HG03039 (cell line): ENCODE data around the gene GPR3.
A peak's percentile ranks its signal among the peaks of the same experiment; 100 is the strongest.

Experiments
- ATAC-seq: cut with Tn5 transposase; IDR thresholded peaks from one replicate; pipeline ENCODE4 v1.9.1; 2021; ENCODE audit warnings: mild to moderate bottlenecking, moderate library complexity; ENCODE audit not compliant: unreplicated experiment

Gene GPR3, protein sequence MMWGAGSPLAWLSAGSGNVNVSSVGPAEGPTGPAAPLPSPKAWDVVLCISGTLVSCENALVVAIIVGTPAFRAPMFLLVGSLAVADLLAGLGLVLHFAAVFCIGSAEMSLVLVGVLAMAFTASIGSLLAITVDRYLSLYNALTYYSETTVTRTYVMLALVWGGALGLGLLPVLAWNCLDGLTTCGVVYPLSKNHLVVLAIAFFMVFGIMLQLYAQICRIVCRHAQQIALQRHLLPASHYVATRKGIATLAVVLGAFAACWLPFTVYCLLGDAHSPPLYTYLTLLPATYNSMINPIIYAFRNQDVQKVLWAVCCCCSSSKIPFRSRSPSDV

GRCh38 chr1:27392096-27392777 is at the start of gene GPR3:
GPR3 (plus strand) TSS chr1:27392622; CDS start chr1:27393799, 1,177 bp downstream.
- peak; percentile 65 for ATAC-seq

DNA sequence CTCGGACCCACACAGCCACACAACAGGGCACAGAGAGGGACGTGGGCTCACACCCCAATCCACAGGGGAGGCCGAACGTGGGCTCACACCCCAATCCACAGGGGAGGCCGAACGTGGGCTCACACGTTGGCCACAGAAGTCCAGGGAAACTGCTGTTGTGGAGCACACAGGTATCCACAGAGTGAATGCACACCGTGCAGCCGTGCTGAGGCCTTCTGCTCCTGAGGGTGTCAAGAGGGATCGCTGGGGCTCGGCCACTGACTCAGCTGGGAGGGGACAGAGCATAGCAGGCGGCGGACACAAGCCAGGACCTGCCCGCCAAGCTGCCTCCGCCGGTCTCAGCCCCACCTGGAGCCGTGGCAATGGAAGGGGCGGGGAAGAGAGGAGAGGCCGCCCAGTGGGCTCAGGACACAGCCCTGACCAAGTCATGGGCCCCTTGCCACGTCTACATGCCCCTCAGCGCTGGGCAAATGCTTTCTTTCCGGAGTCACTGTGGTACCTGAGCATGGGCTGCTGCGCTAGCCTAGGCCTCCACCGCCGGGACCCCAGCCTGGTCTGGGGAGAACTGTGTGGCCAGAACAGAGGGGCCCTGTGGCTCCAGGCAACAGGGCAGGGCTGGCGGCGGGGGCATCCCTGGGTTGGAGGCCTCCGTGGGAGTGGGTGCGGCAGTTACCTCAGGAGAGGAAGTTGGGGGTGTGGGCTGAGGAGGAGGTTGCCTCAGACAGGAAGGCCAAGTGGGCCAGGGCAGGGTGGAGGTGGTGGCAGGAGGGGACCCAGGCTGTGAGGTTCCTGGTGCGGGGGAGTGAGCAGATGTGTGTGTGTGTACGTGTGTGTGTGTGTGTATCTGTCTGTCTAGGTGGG is 49.4 kb upstream of the GPR3 start:
- no peak for ATAC-seq

- no peak for ATAC-seq
These were observed 48.8 kb upstream of the GPR3 start for GRCh38 chr1:27343639-27344025.

DNA sequence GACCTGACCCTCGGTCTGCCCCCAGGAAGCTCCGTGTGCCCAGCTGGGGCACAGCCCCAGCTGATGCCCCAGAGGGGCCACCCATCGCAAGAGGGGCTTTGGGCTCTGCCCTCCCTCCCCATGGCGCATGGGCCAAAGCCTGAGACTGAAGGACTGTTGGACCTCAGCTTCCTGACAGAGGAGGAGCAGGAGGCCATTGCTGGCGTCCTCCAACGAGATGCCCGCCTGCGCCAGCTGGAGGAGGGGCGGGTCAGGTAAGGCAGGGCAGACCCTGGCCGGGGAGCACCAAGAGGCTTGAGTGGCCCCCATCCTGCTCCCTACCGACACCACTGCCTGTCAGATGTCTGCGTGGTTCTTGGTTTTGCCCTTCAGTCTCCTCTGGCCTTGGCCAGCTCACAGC is 47.1 kb upstream of the GPR3 start:
- ATAC-seq = no peak

GRCh38 chr1:27346357-27346756 is 46.1 kb upstream of the GPR3 start:
- ATAC-seq = no peak

DNA sequence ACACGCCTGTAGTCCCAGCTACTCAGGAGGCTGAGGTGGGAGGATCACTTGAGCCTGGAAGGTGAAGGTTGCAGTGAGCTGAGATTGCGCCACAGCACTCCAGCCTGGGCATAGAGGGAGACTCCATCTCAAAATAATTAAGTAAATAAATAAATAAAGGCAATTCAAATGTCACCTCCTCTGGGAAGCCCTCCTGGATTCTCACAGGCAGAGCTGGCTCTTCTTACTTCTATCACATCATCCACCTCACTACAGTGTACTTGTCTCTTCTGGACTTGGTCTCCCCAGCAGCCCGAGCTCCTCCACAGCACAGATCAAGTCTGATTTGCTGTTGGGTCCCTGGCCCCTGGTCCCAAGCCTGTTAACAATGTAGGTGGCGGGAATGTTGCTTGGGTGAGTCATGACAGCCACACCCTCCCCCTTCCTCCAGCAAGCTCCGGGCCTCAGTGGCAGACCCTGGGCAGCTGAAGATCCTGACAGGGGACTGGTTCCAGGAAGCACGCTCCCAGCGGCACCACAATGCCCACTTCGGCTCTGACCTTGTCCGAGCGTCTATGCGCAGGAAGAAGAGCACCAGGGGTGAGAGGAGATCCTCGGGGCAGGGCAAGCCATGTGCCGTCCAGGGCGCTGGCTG is 45.3 kb upstream of the GPR3 start:
- ATAC-seq = no peak

- ATAC-seq = no peak
These were observed 43.3 kb upstream of the GPR3 start for GRCh38 chr1:27348861-27349783.

DNA sequence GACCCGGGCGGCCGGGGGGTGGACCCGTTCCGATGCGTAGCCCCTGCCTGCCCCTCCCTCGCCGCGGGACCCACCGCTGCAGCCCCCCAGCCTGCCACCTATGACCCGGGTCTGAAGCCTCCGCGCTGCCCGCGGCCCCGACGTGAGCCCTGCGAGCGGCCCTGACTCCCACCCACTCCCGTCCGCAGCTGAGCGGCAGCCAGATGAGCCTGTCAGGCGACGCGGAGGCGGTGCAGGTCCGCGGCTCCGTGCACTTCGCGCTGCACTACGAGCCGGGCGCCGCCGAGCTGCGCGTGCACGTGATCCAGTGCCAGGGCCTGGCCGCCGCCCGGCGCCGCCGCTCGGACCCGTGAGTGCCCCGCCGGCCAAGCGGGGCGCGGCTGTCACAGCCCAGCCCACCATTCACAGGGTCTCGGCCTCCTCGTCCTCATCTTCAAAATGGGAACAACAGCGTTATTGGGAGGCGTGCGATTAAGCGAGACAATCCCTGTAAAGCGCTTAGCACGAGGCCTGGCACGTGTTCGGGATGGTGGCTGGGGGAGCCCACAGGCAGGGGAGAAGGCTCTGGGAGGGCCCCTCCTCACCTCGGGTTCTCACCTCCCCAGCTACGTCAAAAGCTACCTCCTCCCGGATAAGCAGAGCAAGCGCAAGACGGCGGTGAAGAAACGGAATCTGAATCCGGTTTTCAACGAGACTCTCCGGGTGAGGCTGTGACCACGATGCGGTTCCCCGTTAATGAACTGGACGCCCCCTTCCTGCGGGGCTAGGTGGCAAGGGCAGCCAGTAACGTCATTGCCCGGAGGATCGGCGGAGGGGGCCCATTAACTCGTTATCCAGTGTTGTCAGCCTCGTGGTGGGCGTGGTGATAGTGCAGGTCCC is 42.4 kb upstream of the GPR3 start:
- ATAC-seq = no peak

GRCh38 chr1:27350663-27351540 is 41.5 kb upstream of the GPR3 start:
- no peak for ATAC-seq

GRCh38 chr1:27351541-27352107 is 40.8 kb upstream of the GPR3 start:
- ATAC-seq = no peak

- ATAC-seq = no peak
These were observed 39.3 kb upstream of the GPR3 start for GRCh38 chr1:27353166-27353565.

- no peak for ATAC-seq
These were observed 38.8 kb upstream of the GPR3 start for GRCh38 chr1:27353629-27354028.

GRCh38 chr1:27355683-27356082 is 36.7 kb upstream of the GPR3 start:
- ATAC-seq = no peak

- ATAC-seq = no peak
These were observed 36.2 kb upstream of the GPR3 start for GRCh38 chr1:27356277-27356618.

- ATAC-seq = no peak
These were observed 35.7 kb upstream of the GPR3 start for GRCh38 chr1:27356619-27357280.

GRCh38 chr1:27357281-27358037 is 35.0 kb upstream of the GPR3 start:
- no peak for ATAC-seq
